HepG2 (cell line): ENCODE measurements around the gene GRK3. TPM values are rescaled to one million over a fixed set of nuclear protein-coding genes. Genes with fewer than 3 reads are reported as not detected.

ENCODE experiments used
- ARID5B ChIP-seq: IDR thresholded peaks from 2 replicates; pipeline ENCODE4 v1.4.0; 2020; ENCODE audit warnings: mild to moderate bottlenecking, missing genetic modification reagents
- ATF3 ChIP-seq: sonication (generic); formaldehyde crosslinking; IDR thresholded peaks from 2 replicates; pipeline ENCODE4 v1.4.0; 2020; ENCODE audit warnings: missing genetic modification reagents
- ATF7 ChIP-seq, 2 experiments: fragments of 450-650 bp in 1 of 2; sonication (generic) in 1 of 2; formaldehyde crosslinking in 1 of 2; IDR thresholded peaks; 2 replicates each; pipeline versions ENCODE4 v1.4.0 to v1.6.1; 2016 to 2020; ENCODE audit warnings: antibody characterized with exemption in 1 of 2, mild to moderate bottlenecking in 1 of 2, missing genetic modification reagents in 1 of 2
- BCL6 ChIP-seq: IDR thresholded peaks from 2 replicates; pipeline ENCODE4 v1.6.1; 2016; ENCODE audit warnings: missing genetic modification reagents, missing compliant biosample characterization
- CBFB ChIP-seq: sonication (generic); formaldehyde crosslinking; IDR thresholded peaks from 2 replicates; pipeline ENCODE4 v1.4.0; 2020; ENCODE audit warnings: missing genetic modification reagents
- CREM ChIP-seq, 2 experiments: sonication (generic) in 1 of 2; formaldehyde crosslinking in 1 of 2; IDR thresholded peaks; 2 replicates each; pipeline versions ENCODE4 v1.4.0 to v1.6.1; 2016 to 2020; ENCODE audit warnings: antibody characterized with exemption in 1 of 2, mild to moderate bottlenecking in 1 of 2, missing genetic modification reagents in 1 of 2
- FOXJ3 ChIP-seq: sonication (generic); formaldehyde crosslinking; IDR thresholded peaks from 2 replicates; pipeline ENCODE4 v1.4.0; 2020; ENCODE audit warnings: missing genetic modification reagents, mild to moderate bottlenecking, borderline replicate concordance
- FOXP1 ChIP-seq, 2 experiments: fragments of 450-650 bp in 1 of 2; IDR thresholded peaks; 2 replicates each; pipeline ENCODE4 v1.6.1; 2017 to 2018; ENCODE audit warnings: antibody characterized with exemption in 1 of 2
- HDAC2 ChIP-seq: sonication (generic); formaldehyde crosslinking; IDR thresholded peaks from 2 replicates; pipeline ENCODE4 v1.4.0; 2020; ENCODE audit warnings: missing genetic modification reagents
- HOXA7 ChIP-seq: sonication (generic); formaldehyde crosslinking; IDR thresholded peaks from 2 replicates; pipeline ENCODE4 v1.8.1; 2022; ENCODE audit warnings: mild to moderate bottlenecking, missing genetic modification reagents, moderate library complexity
- NR2F2 ChIP-seq: IDR thresholded peaks from 2 replicates; pipeline ENCODE4 v1.6.1; 2012; ENCODE audit warnings: low read depth, inconsistent platforms, borderline replicate concordance
- RARA ChIP-seq: IDR thresholded peaks from 2 replicates; pipeline ENCODE4 v1.6.1; 2016; ENCODE audit warnings: missing genetic modification reagents, missing compliant biosample characterization
- SSRP1 ChIP-seq: IDR thresholded peaks from 2 replicates; pipeline ENCODE4 v1.6.1; 2016; ENCODE audit warnings: control low read depth
- TCF7L2 ChIP-seq: IDR thresholded peaks from 2 replicates; pipeline ENCODE4 v1.6.1; 2011; ENCODE audit warnings: mild to moderate bottlenecking, low read depth, low read length, moderate library complexity
- TEAD3 ChIP-seq: optimal IDR thresholded peaks from 2 replicates; pipeline ENCODE3; 2016; ENCODE audit warnings: borderline replicate concordance
- ZNF407 ChIP-seq: sonication (generic); formaldehyde crosslinking; IDR thresholded peaks from one replicate; pipeline ENCODE4 v1.5.1; 2020; ENCODE audit warnings: mild to moderate bottlenecking, missing genetic modification reagents; ENCODE audit errors: not compliant biosample characterization
- ZNF761 ChIP-seq: sonication (generic); formaldehyde crosslinking; conservative IDR thresholded peaks from 2 replicates; pipeline ENCODE4 v1.4.0; 2020; ENCODE audit warnings: mild to moderate bottlenecking, missing genetic modification reagents
- polyA plus RNA-seq, 8 experiments: library from polyadenylated mRNA; depleted of rRNA in 3 of 8; stranded (reverse) in 7 of 8; unstranded in 1 of 8; fragments of >200 nt; fragmentation: Illumina TruSeq in 4 of 8; extraction: Trizol in 4 of 8; gene quantifications; 2 replicates each; pipeline versions ENCODE4 v1.2.1 to v1.2.3, GENCODE V29; 2011 to 2016; ENCODE audit warnings: low read depth in 4 of 8, missing spikeins in 1 of 8, mixed read lengths in 1 of 8; ENCODE audit not compliant: insufficient read depth in 1 of 8
- total RNA-seq, 5 experiments: library from RNA; depleted of rRNA; stranded (reverse); fragments of >200 nt; fragmentation: Illumina TruSeq; extraction: Trizol; gene quantifications; 2 replicates each; pipeline ENCODE4 v1.2.3, GENCODE V29; 2016; ENCODE audit warnings: low read depth in 1 of 5

Gene GRK3
- total and polyA plus RNA-seq, 2 of the 13 experiments (the other 11 are each of a cell fraction or from before 2014, with no cell fraction given), result 8.5 to 16.7 TPM

GRCh38 chr22:25663654-25664053 is 99.2 kb downstream of the GRK3 start (continued):
- peak; percentile 85 for TF ChIP-seq ARID5B
- TF ChIP-seq FOXP1 (IDR thresholded peaks at IDR 0.05), result no peak
- 0 out of 2 replicates have a peak, but pooled peaks have one; percentile 9 for TF ChIP-seq FOXP1 (CRISPR knock-in tag; IDR thresholded peaks at IDR 0.05)
- no peak for TF ChIP-seq ZNF761 (CRISPR knock-in tag)
- TF ChIP-seq FOXJ3 (CRISPR knock-in tag), result peak; percentile 39; the same call in 1 of the 2 replicates
- TF ChIP-seq CREM (IDR thresholded peaks at IDR 0.05), result peak; percentile 67
- no peak for TF ChIP-seq CREM (CRISPR knock-in tag; IDR thresholded peaks at IDR 0.05)
- TF ChIP-seq SSRP1 (CRISPR knock-in tag), result no peak
- TF ChIP-seq NR2F2, result peak; percentile 69
- TF ChIP-seq TEAD3 (CRISPR knock-in tag), result peak; percentile 32
- TF ChIP-seq HOXA7 (CRISPR knock-in tag), result no peak
- no peak for TF ChIP-seq ATF7 (IDR thresholded peaks at IDR 0.05)
- no peak for TF ChIP-seq ATF7 (CRISPR knock-in tag; IDR thresholded peaks at IDR 0.05)
- peak; percentile 50 for TF ChIP-seq HDAC2 (CRISPR knock-in tag)
- TF ChIP-seq CBFB, result no peak
- 0 out of 2 replicates have a peak, but pooled peaks have one; percentile 37 for TF ChIP-seq RARA
- 0 out of 2 replicates have a peak, but pooled peaks have one; percentile 26 for TF ChIP-seq ATF3 (CRISPR knock-in tag)
- peak; percentile 55; the same call in 1 of the 2 replicates for TF ChIP-seq TCF7L2
- TF ChIP-seq BCL6 (CRISPR knock-in tag), result peak; percentile 74
- TF ChIP-seq ZNF407 (CRISPR knock-in tag), result no peak
